GM12878 (cell line): ENCODE data around the gene B4GALT5. TPM values are rescaled to one million over a fixed set of nuclear protein-coding genes. Genes with fewer than 3 reads are reported as not detected.

Experiments
- CHD1 ChIP-seq: IDR thresholded peaks from 2 replicates; pipeline ENCODE4 v1.6.1; 2012; ENCODE audit warnings: low read depth, low read length, improper control_type of control experiment
- E2F4 ChIP-seq: IDR thresholded peaks from 2 replicates; pipeline ENCODE4 v1.6.1; 2012; ENCODE audit warnings: low read depth, low read length, improper control_type of control experiment
- HDAC2 ChIP-seq: fragments of 200-600 bp; sonication (generic); IDR thresholded peaks from 2 replicates; pipeline ENCODE4 v1.6.1; 2017
- IKZF1 ChIP-seq: fragments of 450-650 bp; conservative IDR thresholded peaks from 2 replicates; pipeline ENCODE4 v1.6.1; 2017; ENCODE audit warnings: antibody characterized with exemption, mild to moderate bottlenecking
- KLF5 ChIP-seq: fragments of 450-650 bp; IDR thresholded peaks from 2 replicates; pipeline ENCODE4 v1.6.1; 2014; ENCODE audit warnings: mild to moderate bottlenecking; ENCODE audit not compliant: partially characterized antibody
- MYB ChIP-seq: fragments of 150-350 bp; IDR thresholded peaks from 2 replicates; pipeline ENCODE4 v1.6.1; 2014; ENCODE audit warnings: mild to moderate bottlenecking, low read depth, low read length, borderline replicate concordance
- RB1 ChIP-seq: fragments of 450-650 bp; formaldehyde crosslinking; IDR thresholded peaks from 2 replicates; pipeline ENCODE4 v1.6.1; 2017; ENCODE audit warnings: mild to moderate bottlenecking, borderline replicate concordance
- SIN3A ChIP-seq: IDR thresholded peaks from 2 replicates; pipeline ENCODE4 v1.6.1; 2012; ENCODE audit warnings: low read depth, low read length, improper control_type of control experiment
- SIX5 ChIP-seq: IDR thresholded peaks from 2 replicates; pipeline ENCODE4 v1.6.1; 2011; ENCODE audit warnings: mild to moderate bottlenecking, low read depth, low read length, moderate library complexity; ENCODE audit not compliant: severe bottlenecking
- SUPT20H ChIP-seq: IDR thresholded peaks from 2 replicates; pipeline ENCODE4 v1.6.1; 2011; ENCODE audit warnings: low read depth, mild to moderate bottlenecking, low read length, moderate library complexity, borderline replicate concordance; ENCODE audit not compliant: control insufficient read depth
- TCF3 ChIP-seq: IDR thresholded peaks from 2 replicates; pipeline ENCODE4 v1.6.1; 2012; ENCODE audit warnings: low read depth, mild to moderate bottlenecking, low read length, borderline replicate concordance; ENCODE audit not compliant: insufficient read depth
- ZNF274 ChIP-seq: IDR thresholded peaks from one replicate; pipeline ENCODE4 v1.8.0; 2011; ENCODE audit not compliant: insufficient read length, insufficient read depth
- polyA plus RNA-seq, 11 experiments: library from polyadenylated mRNA; depleted of rRNA in 4 of 11; unstranded in 6 of 11; stranded (reverse) in 5 of 11; fragments of >200 nt; fragmentation: Nextera tagmentation in 4 of 11; fragmentation: Illumina TruSeq in 1 of 11; extraction: Ambion mirVana in 4 of 11; extraction: Trizol in 1 of 11; gene quantifications; 1 replicate in 1 of 11; 2 replicates in 10 of 11; pipeline versions ENCODE4 v1.2.1 to v1.2.3, GENCODE V29; 2011 to 2016; ENCODE audit warnings: inconsistent platforms in 2 of 11, missing spikeins in 2 of 11, low read depth in 1 of 11
- total RNA-seq, 4 experiments: library from RNA; depleted of rRNA in 3 of 4; stranded (reverse); fragments of >200 nt in 3 of 4; fragmentation: Illumina TruSeq in 1 of 4; extraction: Trizol in 1 of 4; gene quantifications; 2 replicates each; pipeline versions ENCODE4 v1.2.1 to v1.2.3, GENCODE V29; 2013 to 2021

B4GALT5 gene
- total and polyA plus RNA-seq, 10 of the 15 experiments (the other 5 are each of a cell fraction or from before 2014, with no cell fraction given), result 2.0 to 55.5 (median 20.2) TPM

- TF ChIP-seq TCF3, result peak; percentile 86
- TF ChIP-seq KLF5, result no peak
- TF ChIP-seq E2F4, result no peak
- TF ChIP-seq SIN3A, result no peak
- no peak for TF ChIP-seq MYB
- TF ChIP-seq ZNF274, result no peak
- no peak for TF ChIP-seq CHD1
- no peak for TF ChIP-seq SIX5
- TF ChIP-seq RB1, result no peak
- TF ChIP-seq IKZF1, result peak; percentile 97
- TF ChIP-seq HDAC2, result no peak
- TF ChIP-seq SUPT20H, result no peak
Observed at GRCh38 chr20:49620364-49621240, 93.1 kb downstream of the B4GALT5 start (continued).
